H1 (cell line): Measurements from ENCODE around the gene PIP5K1B. TPM values are rescaled to one million over a fixed set of nuclear protein-coding genes. Genes with fewer than 3 reads are reported as not detected.

Experiments
- CTCF ChIA-PET: fragments of 300-600 bp; sonication (Branson Sonifier 250); formaldehyde crosslinking; loops from one replicate; lab custom pipeline; 2021; ENCODE audit not compliant: partially characterized antibody; lab: Charles Lee
- POLR2A ChIA-PET: fragments of 300-600 bp; sonication (Branson Sonifier 250); formaldehyde crosslinking; loops from one replicate; lab custom pipeline; 2021; ENCODE audit warnings: inconsistent platforms; ENCODE audit not compliant: partially characterized antibody; lab: Charles Lee
- DNase-seq, 2 experiments: peaks; one replicate each; pipeline versions ENCODE4 v3.0.0 to v3.0.0-alpha.2; 2010 to 2022; ENCODE audit warnings: low spot score in 2 of 2, low read depth in 1 of 2, mixed read lengths in 1 of 2
- FAIRE-seq: peaks from 2 replicates; lab custom pipeline; 2011; peaks lifted over from hg19 to GRCh38; lab: Jason Lieb, UNC
- H2AFZ ChIP-seq: 2 replicates; pipeline ENCODE4 v1.8.1; 2012; ENCODE audit warnings: low read length, inconsistent platforms
- H2AK5ac ChIP-seq: 2 replicates; pipeline ENCODE4 v1.6.1; 2013; ENCODE audit warnings: low read depth, low read length
- H2BK120ac ChIP-seq: replicated peaks from 2 replicates; pipeline ENCODE3; 2013; ENCODE audit warnings: low read depth, low read length, inconsistent platforms
- H2BK12ac ChIP-seq: 2 replicates; pipeline ENCODE4 v1.6.1; 2013; ENCODE audit warnings: low read depth, low read length
- H2BK15ac ChIP-seq: 2 replicates; pipeline ENCODE4 v1.6.1; 2013; ENCODE audit warnings: low read length
- H2BK20ac ChIP-seq: 2 replicates; pipeline ENCODE4 v1.6.1; 2013; ENCODE audit warnings: low read length
- H2BK5ac ChIP-seq: 2 replicates; pipeline ENCODE4 v1.6.1; 2013; ENCODE audit warnings: low read depth, low read length
- H3K14ac ChIP-seq: 2 replicates; pipeline ENCODE4 v1.6.1; 2013; ENCODE audit warnings: inconsistent platforms; ENCODE audit not compliant: insufficient read length
- H3K18ac ChIP-seq: 2 replicates; pipeline ENCODE4 v1.6.1; 2013; ENCODE audit warnings: low read length; ENCODE audit errors: extremely low read depth
- H3K23ac ChIP-seq: 2 replicates; pipeline ENCODE4 v1.6.1; 2013; ENCODE audit warnings: inconsistent platforms; ENCODE audit not compliant: insufficient read length
- H3K23me2 ChIP-seq: 2 replicates; pipeline ENCODE4 v1.6.1; 2013; ENCODE audit warnings: low read depth, low read length
- H3K27ac ChIP-seq: 2 replicates; pipeline ENCODE4 v1.6.1; 2011; ENCODE audit warnings: low read depth, low read length, inconsistent platforms
- H3K27me3 ChIP-seq, 4 experiments: replicated peaks in 1 of 4; 1 replicate in 1 of 4; 2 replicates in 3 of 4; pipeline versions ENCODE4 v1.6.1 to v1.8.1; 2011 to 2013; ENCODE audit warnings: low read length in 3 of 4, mild to moderate bottlenecking in 3 of 4, inconsistent platforms in 2 of 4, mixed read lengths in 2 of 4, moderate library complexity in 1 of 4; ENCODE audit not compliant: control insufficient read depth in 3 of 4, insufficient read depth in 3 of 4; ENCODE audit errors: extremely low read depth in 1 of 4
- H3K36me3 ChIP-seq, 4 experiments: 2 replicates each; pipeline versions ENCODE4 v1.6.1 to v1.8.1; 2011 to 2013; ENCODE audit warnings: mild to moderate bottlenecking in 4 of 4, low read length in 3 of 4, moderate library complexity in 2 of 4, control low read depth in 1 of 4, inconsistent platforms in 1 of 4; ENCODE audit not compliant: insufficient read depth in 4 of 4, control insufficient read depth in 2 of 4
- H3K4ac ChIP-seq: replicated peaks from 2 replicates; pipeline ENCODE3; 2013; ENCODE audit warnings: low read length, low read depth, mixed read lengths, inconsistent platforms; ENCODE audit not compliant: insufficient read length
- H3K4me1 ChIP-seq, 4 experiments: replicated peaks in 1 of 4; 1 replicate in 1 of 4; 2 replicates in 3 of 4; pipeline versions ENCODE4 v1.6.1 to v1.8.1; 2011 to 2013; ENCODE audit warnings: low read length in 3 of 4, inconsistent platforms in 2 of 4, mixed read lengths in 1 of 4; ENCODE audit not compliant: insufficient read depth in 4 of 4, control insufficient read depth in 3 of 4
- H3K4me2 ChIP-seq, 2 experiments: 2 replicates each; pipeline versions ENCODE4 v1.6.1 to v1.8.1; 2011 to 2013; ENCODE audit warnings: low read depth in 2 of 2, low read length in 2 of 2, control low read depth in 1 of 2, inconsistent platforms in 1 of 2, mild to moderate bottlenecking in 1 of 2; ENCODE audit not compliant: insufficient read depth in 1 of 2
- H3K4me3 ChIP-seq, 4 experiments: fragments of 200-600, 300-600 bp in 1 of 4; sonication (generic), shearing (Covaris generic), sonication (Bioruptor Twin) in 1 of 4; 2 replicates each; pipeline versions ENCODE4 v1.5.1 to v1.8.1; 2011 to 2016; ENCODE audit warnings: low read length in 4 of 4, low read depth in 3 of 4, control low read depth in 2 of 4, inconsistent platforms in 2 of 4, mild to moderate bottlenecking in 2 of 4, mixed read lengths in 1 of 4, moderate library complexity in 1 of 4; ENCODE audit not compliant: insufficient read depth in 2 of 4; ENCODE audit errors: extremely low read depth in 1 of 4
- H3K56ac ChIP-seq: replicated peaks from 2 replicates; pipeline ENCODE3; 2013; ENCODE audit warnings: low read depth, mild to moderate bottlenecking, mixed read lengths, low read length, inconsistent platforms; ENCODE audit not compliant: insufficient read length
- H3K79me1 ChIP-seq: 2 replicates; pipeline ENCODE4 v1.6.1; 2013; ENCODE audit warnings: low read depth, low read length, control low read depth
- H3K79me2 ChIP-seq, 2 experiments: 2 replicates each; pipeline versions ENCODE4 v1.6.1 to v1.8.1; 2012 to 2013; ENCODE audit warnings: low read length in 2 of 2, mild to moderate bottlenecking in 2 of 2, inconsistent platforms in 1 of 2; ENCODE audit not compliant: insufficient read depth in 2 of 2, control insufficient read depth in 1 of 2
- H3K9ac ChIP-seq, 4 experiments: replicated peaks in 1 of 4; 1 replicate in 1 of 4; 2 replicates in 3 of 4; pipeline versions ENCODE4 v1.6.1 to v1.8.1; 2011 to 2013; ENCODE audit warnings: low read depth in 3 of 4, low read length in 3 of 4, control low read depth in 2 of 4, mild to moderate bottlenecking in 2 of 4, moderate library complexity in 2 of 4, inconsistent platforms in 1 of 4; ENCODE audit errors: extremely low read depth in 1 of 4
- H3K9me3 ChIP-seq, 2 experiments: 2 replicates each; pipeline versions ENCODE4 v1.6.1 to v1.8.1; 2012 to 2013; ENCODE audit warnings: mild to moderate bottlenecking in 2 of 2, moderate library complexity in 2 of 2, control low read depth in 1 of 2, inconsistent platforms in 1 of 2, low read depth in 1 of 2, low read length in 1 of 2, mixed read lengths in 1 of 2; ENCODE audit not compliant: insufficient read depth in 2 of 2
- H4K20me1 ChIP-seq, 2 experiments: replicated peaks in 1 of 2; 2 replicates each; pipeline versions ENCODE3 to v1.8.1; 2011 to 2013; ENCODE audit warnings: inconsistent platforms in 2 of 2, low read length in 2 of 2, mild to moderate bottlenecking in 1 of 2; ENCODE audit not compliant: insufficient read depth in 2 of 2, control insufficient read depth in 1 of 2
- H4K5ac ChIP-seq: 2 replicates; pipeline ENCODE4 v1.6.1; 2013; ENCODE audit warnings: low read length, low read depth, mixed read lengths, inconsistent platforms; ENCODE audit not compliant: insufficient read length
- H4K8ac ChIP-seq: 2 replicates; pipeline ENCODE4 v1.8.0; 2013; ENCODE audit warnings: mild to moderate bottlenecking, moderate library complexity, low read length, inconsistent platforms; ENCODE audit not compliant: insufficient read depth; ENCODE audit errors: extremely low read depth
- H4K91ac ChIP-seq: replicated peaks from 2 replicates; pipeline ENCODE3; 2013; ENCODE audit warnings: low read length, mixed read lengths, inconsistent platforms; ENCODE audit not compliant: insufficient read length
- ASH2L ChIP-seq: fragments of 200-600, 300-600 bp; sonication (generic); IDR thresholded peaks from one replicate; pipeline ENCODE4 v1.7.1; 2017; ENCODE audit warnings: low read length
- ATF2 ChIP-seq: IDR thresholded peaks from 2 replicates; pipeline ENCODE4 v1.6.1; 2012; ENCODE audit warnings: low read length, inconsistent platforms
- BRCA1 ChIP-seq: IDR thresholded peaks from 2 replicates; pipeline ENCODE4 v1.6.1; 2012; ENCODE audit warnings: low read depth, low read length, improper control_type of control experiment
- polyA plus RNA-seq, 7 experiments: library from polyadenylated mRNA; depleted of rRNA in 3 of 7; stranded (reverse) in 5 of 7; unstranded in 2 of 7; fragments of >200 nt in 5 of 7; fragments of 200-250 nt in 2 of 7; gene quantifications; 1 replicate in 5 of 7; 2 replicates in 1 of 7; 4 replicates in 1 of 7; pipeline versions ENCODE4 v1.2.1 to v1.2.3, GENCODE V29; 2011 to 2013; ENCODE audit warnings: missing spikeins in 2 of 7, mixed read lengths in 2 of 7
- total RNA-seq: library from RNA; stranded (reverse); fragmentation: NEBNext Ultra II Directional; extraction: Animal tissue kit (Norgen Biotek cat#: 25700); gene quantifications from 2 replicates; pipeline ENCODE4 v1.2.1, GENCODE V29; 2021

Gene PIP5K1B
- total and polyA plus RNA-seq, 2 of the 8 experiments (the other 6 are each of a cell fraction or from before 2014, with no cell fraction given) = 4.7 to 7.7 TPM

GRCh38 chr9:68672625-68673024 is 32.4 kb upstream of the PIP5K1B start:
- POLR2A ChIA-PET = no interaction called here
- Histone ChIP-seq H2BK15ac (no peak overlapping the region), H3K4me1 (peaks cover 0 to 12% (median 5%) of the 10 kb centered on the region in 4 experiments), H3K4ac (no peak overlapping the region), H3K23me2 (no peaks in the 10 kb centered on the region), H4K8ac (no peak overlapping the region), H3K36me3 (no peaks in the 10 kb centered on the region; a peak in 1 of 8 replicates), H2BK20ac (no peak overlapping the region), H2BK5ac (no peak overlapping the region), H2AFZ (no peak overlapping the region), H2AK5ac (no peak overlapping the region), H4K91ac (no peak overlapping the region), H4K5ac (no peak overlapping the region), H3K18ac (no peak overlapping the region), H2BK12ac (no peak overlapping the region), H3K4me2 (no peak overlapping the region), H3K56ac (no peak overlapping the region), H4K20me1 (no peaks in the 10 kb centered on the region), H3K79me1 (no peaks in the 10 kb centered on the region), H3K14ac (no peak overlapping the region), H2BK120ac (no peak overlapping the region), H3K79me2 (no peaks in the 10 kb centered on the region), H3K9me3 (no peaks in the 10 kb centered on the region), H3K27ac (no peak overlapping the region), H3K27me3 (no peaks in the 10 kb centered on the region; a peak in 1 of 7 replicates), H3K9ac (no peak overlapping the region), H3K4me3 (no peak overlapping the region), H3K23ac (no peak overlapping the region)
- TF ChIP-seq ASH2L (no peak), ATF2 (no peak), BRCA1 (no peak)
- CTCF ChIA-PET = interaction anchor here (1.4 to 7.7 kb wide), 5 partner anchors 10 to 327 kb away, joined by 3 to 53 read pairs (median 4); no protein-coding TSS in a partner anchor
- FAIRE-seq = no peak
- DNase-seq = no peak
